GM12878 (cell line): ENCODE data around the gene CDH4. TPM values are rescaled to one million over a fixed set of nuclear protein-coding genes. Genes with fewer than 3 reads are reported as not detected.

Experiments
- ATAC-seq: fragments of 200-7000 bp; cut with Tn5 transposase; 3 replicates; pipeline ENCODE4 v1.9.1; 2020; ENCODE audit warnings: mild to moderate bottlenecking, moderate library complexity
- BruUV-seq: library from RNA; stranded (reverse); fragments of 400-500 nt; replicated peaks from 2 replicates; lab custom pipeline; 2021; lab: Mats Ljungman, UMichigan
- CTCF ChIA-PET: fragments of 300-600 bp; sonication (Branson Sonifier 250); formaldehyde crosslinking; extraction: SDS; loops from one replicate; lab custom pipeline; 2021; ENCODE audit warnings: inconsistent platforms; lab: Yijun Ruan, JAX
- POLR2A ChIA-PET: fragments of 350-600 bp; formaldehyde crosslinking; extraction: SDS; loops from one replicate; lab custom pipeline; 2021; ENCODE audit warnings: inconsistent platforms; lab: Charles Lee
- RAD21 ChIA-PET: fragments of 300-600 bp; sonication (Branson Sonifier 250); formaldehyde crosslinking; loops from one replicate; lab custom pipeline; 2023; ENCODE audit warnings: antibody characterized with exemption; ENCODE audit not compliant: unreplicated experiment; lab: Charles Lee
- SMC1A ChIA-PET: fragments of 300-600 bp; sonication (Branson Sonifier 250); formaldehyde crosslinking; loops from one replicate; lab custom pipeline; 2023; ENCODE audit not compliant: unreplicated experiment, uncharacterized antibody; lab: Charles Lee
- DNase-seq: peaks from one replicate; pipeline ENCODE4 v3.0.0-alpha.2; 2011; ENCODE audit warnings: low read depth, low spot score
- FAIRE-seq: peaks from 3 replicates; lab custom pipeline; 2011; peaks lifted over from hg19 to GRCh38; lab: Jason Lieb, UNC
- H2AFZ ChIP-seq: 2 replicates; pipeline ENCODE4 v1.6.0; 2011; ENCODE audit warnings: low read depth, low read length, control low read depth; ENCODE audit not compliant: control insufficient read depth
- H3K27ac ChIP-seq: 2 replicates; pipeline ENCODE4 v1.5.1; 2011; ENCODE audit warnings: control low read depth; ENCODE audit not compliant: control insufficient read depth, insufficient read depth
- H3K27me3 ChIP-seq, 2 experiments: replicated peaks in 1 of 2; 2 replicates each; pipeline versions ENCODE4 v1.6.0 to v1.6.1; 2011; ENCODE audit warnings: low read length in 1 of 2; ENCODE audit not compliant: control insufficient read depth in 2 of 2, insufficient read depth in 2 of 2
- H3K36me3 ChIP-seq, 2 experiments: 2 replicates each; pipeline ENCODE4 v1.5.1; 2011; ENCODE audit warnings: low read length in 1 of 2; ENCODE audit not compliant: control insufficient read depth in 2 of 2, insufficient read depth in 2 of 2
- H3K4me1 ChIP-seq: 2 replicates; pipeline ENCODE4 v1.6.1; 2011; ENCODE audit warnings: mild to moderate bottlenecking, low read length, moderate library complexity, mixed read lengths; ENCODE audit not compliant: control insufficient read depth, insufficient read depth
- H3K4me2 ChIP-seq: 2 replicates; pipeline ENCODE4 v1.6.0; 2011; ENCODE audit warnings: control low read depth; ENCODE audit not compliant: control insufficient read depth, insufficient read depth
- H3K4me3 ChIP-seq: fragments of 200-600 bp; sonication (generic); 2 replicates; pipeline ENCODE4 v1.5.1; 2016
- H3K79me2 ChIP-seq: 2 replicates; pipeline ENCODE4 v1.6.0; 2011; ENCODE audit warnings: low read length; ENCODE audit not compliant: control insufficient read depth, insufficient read depth
- H3K9ac ChIP-seq: 2 replicates; pipeline ENCODE4 v1.8.0; 2011; ENCODE audit warnings: low read length, control low read depth, mixed read lengths; ENCODE audit not compliant: control insufficient read depth, insufficient read depth
- H3K9me3 ChIP-seq: replicated peaks from 3 replicates; pipeline ENCODE4 v1.5.1; 2011; ENCODE audit warnings: mild to moderate bottlenecking, low read length; ENCODE audit not compliant: control insufficient read depth, insufficient read depth
- H4K20me1 ChIP-seq: 2 replicates; pipeline ENCODE4 v1.6.0; 2011; ENCODE audit not compliant: control insufficient read depth, insufficient read depth
- ASH2L ChIP-seq: fragments of 300-600, 200-600 bp; sonication (generic); IDR thresholded peaks from 2 replicates; pipeline ENCODE4 v1.6.1; 2017; ENCODE audit warnings: low read depth, mild to moderate bottlenecking, borderline replicate concordance
- CBFB ChIP-seq: IDR thresholded peaks from 2 replicates; pipeline ENCODE4 v1.6.1; 2016; ENCODE audit warnings: antibody characterized with exemption, low read depth
- EZH2 ChIP-seq: IDR thresholded peaks from 2 replicates; pipeline ENCODE4 v1.6.1; 2012; ENCODE audit warnings: low read depth, mild to moderate bottlenecking, control low read depth, inconsistent platforms, low read length, borderline replicate concordance; ENCODE audit not compliant: control insufficient read depth
- HCFC1 ChIP-seq: fragments of 150-350 bp; IDR thresholded peaks from 2 replicates; pipeline ENCODE4 v1.6.1; 2014; ENCODE audit warnings: low read length
- RAD21 ChIP-seq: IDR thresholded peaks from 2 replicates; pipeline ENCODE4 v1.6.1; 2011; ENCODE audit warnings: mild to moderate bottlenecking, low read depth, low read length, moderate library complexity; ENCODE audit not compliant: insufficient read depth
- STAT3 ChIP-seq: IDR thresholded peaks from 2 replicates; pipeline ENCODE4 v1.6.1; 2011; ENCODE audit warnings: low read depth, low read length, improper control_type of control experiment
- TARDBP ChIP-seq: IDR thresholded peaks from 2 replicates; pipeline ENCODE4 v1.6.1; 2016; ENCODE audit warnings: borderline replicate concordance
- ZNF687 ChIP-seq: fragments of 450-650 bp; IDR thresholded peaks from 2 replicates; pipeline ENCODE4 v1.6.1; 2017; ENCODE audit warnings: mild to moderate bottlenecking, moderate library complexity
- ZZZ3 ChIP-seq: IDR thresholded peaks from 2 replicates; pipeline ENCODE4 v1.6.1; 2011; ENCODE audit warnings: low read depth; ENCODE audit not compliant: control insufficient read depth, insufficient read length
- WGBS: methylation state at CpG from one replicate; pipeline ENCODE4 v1.1.6; 2016; ENCODE audit warnings: low lambda C conversion rate; ENCODE audit not compliant: insufficient replicate concordance, insufficient coverage; ENCODE audit errors: missing lambda C conversion rate; 5-methylcytosine and 5-hydroxymethylcytosine counted together
- in situ Hi-C: fragments of 300-500 bp; cut with MboI; formaldehyde crosslinking; loops from 9 replicates; pipeline ENCODE4 v1.14.3; 2018; ENCODE audit warnings: mixed read lengths
- intact Hi-C: fragments of 100-400 bp; cut with micrococcal nuclease; formaldehyde crosslinking; loops from one replicate; pipeline ENCODE4 v1.14.2; 2022; ENCODE audit not compliant: unreplicated experiment
- polyA plus RNA-seq, 11 experiments: library from polyadenylated mRNA; depleted of rRNA in 4 of 11; unstranded in 6 of 11; stranded (reverse) in 5 of 11; fragments of >200 nt; fragmentation: Nextera tagmentation in 4 of 11; fragmentation: Illumina TruSeq in 1 of 11; extraction: Ambion mirVana in 4 of 11; extraction: Trizol in 1 of 11; gene quantifications; 1 replicate in 1 of 11; 2 replicates in 10 of 11; pipeline versions ENCODE4 v1.2.1 to v1.2.3, GENCODE V29; 2011 to 2016; ENCODE audit warnings: inconsistent platforms in 2 of 11, missing spikeins in 2 of 11, low read depth in 1 of 11
- total RNA-seq, 4 experiments: library from RNA; depleted of rRNA in 3 of 4; stranded (reverse); fragments of >200 nt in 3 of 4; fragmentation: Illumina TruSeq in 1 of 4; extraction: Trizol in 1 of 4; gene quantifications; 2 replicates each; pipeline versions ENCODE4 v1.2.1 to v1.2.3, GENCODE V29; 2013 to 2021

Gene CDH4
- total and polyA plus RNA-seq, 10 of the 15 experiments (the other 5 are each of a cell fraction or from before 2014, with no cell fraction given), result not detected

- TF ChIP-seq ZNF687, result no peak
- no peak for TF ChIP-seq STAT3
- TF ChIP-seq, all 136 proteins: peak for 0
These were observed 323.3 kb downstream of the CDH4 start (continued) for GRCh38 chr20:61575151-61575937.

GRCh38 chr20:61576372-61576771, 324.3 kb downstream of the CDH4 start:
- no peak for ATAC-seq
- in situ Hi-C loops, result no loop called here

More at GRCh38 chr20:61576372-61576771, 324.3 kb downstream of the CDH4 start:
- intact Hi-C loops, result no loop called here
- no peaks in the 10 kb centered on the region for H3K4me1 ChIP-seq
- ChIA-PET POLR2A (no interaction called here), CTCF (no interaction called here), SMC1A (no interaction called here)
- H2AFZ ChIP-seq, result no peak overlapping the region
- H3K9ac ChIP-seq, result no peak overlapping the region
- 16% methylated on average over 5 of the region's 5 CpGs for WGBS
- H3K36me3 ChIP-seq, result no peaks in the 10 kb centered on the region
- H3K4me2 ChIP-seq, result no peak overlapping the region
- H3K27me3 ChIP-seq, result no peaks in the 10 kb centered on the region
- H3K79me2 ChIP-seq, result no peaks in the 10 kb centered on the region
- H4K20me1 ChIP-seq, result no peaks in the 10 kb centered on the region
- TF ChIP-seq HCFC1, result no peak
- no peak for TF ChIP-seq RAD21
- no peak for TF ChIP-seq ASH2L
- no peak for TF ChIP-seq ZZZ3
- no peak for TF ChIP-seq EZH2
- no peak for TF ChIP-seq TARDBP
- TF ChIP-seq CBFB, result no peak
- TF ChIP-seq, all 136 proteins: peak for 0
- RAD21 ChIA-PET, result no interaction called here
- Histone ChIP-seq H3K27ac (no peak overlapping the region), H3K9me3 (no peaks in the 10 kb centered on the region; the same call in 2 of the 3 replicates), H3K4me3 (no peak overlapping the region)
- no TSS peak for BruUV-seq
- DNase-seq, result no peak
- FAIRE-seq, result no peak
